NCI-H146 treated with DMSO at 0.1 percent for 48 hours (cell line): Measurements from ENCODE around the gene SHF.
"Not testable (repeated sequence)": the region's sequence is repeated elsewhere in the genome, so short reads cannot be mapped to it uniquely, and the experiment has no call there.

Experiments
- DNase-seq: peaks from one replicate; lab custom pipeline; 2025; ENCODE audit not compliant: unreplicated experiment; lab: John Stamatoyannopoulos, UW

The SHF gene

GRCh38 chr15:45187894-45188830 is at the start of gene SHF:
SHF (minus strand) TSS chr15:45187966; CDS start chr15:45187951, 15 bp downstream.
- DNase-seq = peak; percentile 36

GRCh38 chr15:45236806-45237205 is 49.0 kb upstream of the SHF start:
- not testable (repeated sequence) for DNase-seq

- no peak for DNase-seq
These were observed 46.9 kb upstream of the SHF start for GRCh38 chr15:45234562-45235235.

GRCh38 chr15:45231864-45232562 is 44.2 kb upstream of the SHF start:
- DNase-seq = no peak

- DNase-seq = no peak
These were observed 43.4 kb upstream of the SHF start for GRCh38 chr15:45231132-45231531.

- DNase-seq = no peak
These were observed 42.6 kb upstream of the SHF start for GRCh38 chr15:45230245-45230965.

GRCh38 chr15:45228931-45229330 is 41.2 kb upstream of the SHF start:
- DNase-seq = no peak

- no peak for DNase-seq
These were observed 37.9 kb upstream of the SHF start for GRCh38 chr15:45225506-45226273.

- no peak for DNase-seq
These were observed 37.0 kb upstream of the SHF start for GRCh38 chr15:45224621-45225217.

GRCh38 chr15:45221967-45222366 is 34.2 kb upstream of the SHF start:
- no peak for DNase-seq

GRCh38 chr15:45221053-45221599 is 33.4 kb upstream of the SHF start:
- DNase-seq = no peak

- no peak for DNase-seq
These were observed 24.7 kb upstream of the SHF start for GRCh38 chr15:45212493-45212892.

- DNase-seq = peak; percentile 36
These were observed 17.4 kb upstream of the SHF start for GRCh38 chr15:45205192-45205591.

GRCh38 chr15:45203182-45203581 is 15.4 kb upstream of the SHF start:
- DNase-seq = no peak

GRCh38 chr15:45201869-45202268 is 14.1 kb upstream of the SHF start:
- no peak for DNase-seq

- no peak for DNase-seq
These were observed 13.7 kb upstream of the SHF start for GRCh38 chr15:45201557-45201859.

- peak; percentile 59 for DNase-seq
These were observed 13.2 kb upstream of the SHF start for GRCh38 chr15:45200799-45201556.

- peak; percentile 81 for DNase-seq
These were observed 12.4 kb upstream of the SHF start for GRCh38 chr15:45200001-45200798.
